ENCODE data around the gene EEA1. TPM values are rescaled to one million over a fixed set of nuclear protein-coding genes. Genes with fewer than 3 reads are reported as not detected.
A peak's percentile ranks its signal among the peaks of the same experiment; 100 is the strongest.

Gene EEA1
- total RNA-seq, 2 experiments from 2014 or later: 10.5 to 11.1 TPM

- TF ChIP-seq CTCF (IDR thresholded peaks at IDR 0.05): no peak
- Mint-ChIP-seq H3K27me3 (peaks cover 3% of the 10 kb centered on the region), H3K4me3 (no peak overlapping the region), H3K9me3 (no peaks in the 10 kb centered on the region), H3K4me1 (ENCODE audit: low read depth) (no peaks in the 10 kb centered on the region), H3K27ac (no peak overlapping the region), H3K36me3 (ENCODE audit: low read depth) (no peaks in the 10 kb centered on the region)
- CTCF ChIA-PET: interaction anchor here (1.6 kb wide), 1 partner anchor 9 kb away, joined by 5 read pairs; no protein-coding TSS in a partner anchor
- H3K36me3 ChIP-seq (ENCODE audit: insufficient read depth, low read length): no peaks in the 10 kb centered on the region
- DNase-seq: peak in 1 of 14 experiments; percentile 13
- H3K9me3 ChIP-seq (ENCODE audit: control insufficient read depth in 1 of 2, insufficient read depth in 1 of 2, low read length in 2 of 2): no peaks in the 10 kb centered on the region
- intact Hi-C loops (cut with DNase I, micrococcal nuclease): no loop called here
- no peaks in the 10 kb centered on the region for H3K4me1 ChIP-seq (ENCODE audit: insufficient read depth, low read length)
- POLR2A ChIA-PET: no interaction called here
- no peak overlapping the region for H3K4me3 ChIP-seq (ENCODE audit: low read length)
- no peak overlapping the region for H3K27ac ChIP-seq (ENCODE audit: low read depth in 1 of 2, low read length in 2 of 2)
- no peaks in the 10 kb centered on the region for H3K27me3 ChIP-seq (ENCODE audit: control insufficient read depth in 1 of 2, insufficient read depth in 2 of 2, low read length in 2 of 2)
- ATAC-seq (ENCODE audit: poor library complexity): no peak
Observed at GRCh38 chr12:92759634-92760268, 169.3 kb downstream of the EEA1 start.

- Histone ChIP-seq H3K27me3 (ENCODE audit: control insufficient read depth in 1 of 2, insufficient read depth in 2 of 2, low read length in 2 of 2) (no peaks in the 10 kb centered on the region), H3K27ac (ENCODE audit: low read depth in 1 of 2, low read length in 2 of 2) (no peak overlapping the region), H3K9me3 (ENCODE audit: control insufficient read depth in 1 of 2, insufficient read depth in 1 of 2, low read length in 2 of 2) (no peaks in the 10 kb centered on the region), H3K36me3 (ENCODE audit: insufficient read depth, low read length) (no peaks in the 10 kb centered on the region), H3K4me3 (ENCODE audit: low read length) (no peak overlapping the region), H3K4me1 (ENCODE audit: insufficient read depth, low read length) (no peaks in the 10 kb centered on the region)
- ATAC-seq (ENCODE audit: poor library complexity) (no peak), DNase-seq (peak in 1 of 14 experiments; percentile 30)
- Mint-ChIP-seq H3K4me1 (ENCODE audit: low read depth) (no peaks in the 10 kb centered on the region), H3K27me3 (peaks cover 3% of the 10 kb centered on the region), H3K36me3 (ENCODE audit: low read depth) (no peaks in the 10 kb centered on the region), H3K4me3 (no peak overlapping the region), H3K9me3 (no peaks in the 10 kb centered on the region), H3K27ac (no peak overlapping the region)
- intact Hi-C loops (cut with DNase I, micrococcal nuclease): no loop called here
- TF ChIP-seq CTCF (IDR thresholded peaks at IDR 0.05): no peak
- ChIA-PET CTCF (no interaction called here), POLR2A (no interaction called here)
Observed at GRCh38 chr12:92757597-92758121, 171.4 kb downstream of the EEA1 start.

- no peak overlapping the region for H3K27ac Mint-ChIP-seq
- H3K27me3 Mint-ChIP-seq: peaks cover 3% of the 10 kb centered on the region
- TF ChIP-seq CTCF (IDR thresholded peaks at IDR 0.05): no peak
- Histone ChIP-seq H3K36me3 (ENCODE audit: insufficient read depth, low read length) (no peaks in the 10 kb centered on the region), H3K4me1 (ENCODE audit: insufficient read depth, low read length) (no peaks in the 10 kb centered on the region), H3K27me3 (ENCODE audit: control insufficient read depth in 1 of 2, insufficient read depth in 2 of 2, low read length in 2 of 2) (no peaks in the 10 kb centered on the region), H3K4me3 (ENCODE audit: low read length) (no peak overlapping the region), H3K9me3 (ENCODE audit: control insufficient read depth in 1 of 2, insufficient read depth in 1 of 2, low read length in 2 of 2) (no peaks in the 10 kb centered on the region), H3K27ac (ENCODE audit: low read depth in 1 of 2, low read length in 2 of 2) (no peak overlapping the region)
- ChIA-PET POLR2A (no interaction called here), CTCF (no interaction called here)
- intact Hi-C loops (cut with DNase I, micrococcal nuclease): no loop called here
- H3K4me1 Mint-ChIP-seq (ENCODE audit: low read depth): no peaks in the 10 kb centered on the region
- peaks cover 2% of the 10 kb centered on the region for H3K9me3 Mint-ChIP-seq
- ATAC-seq (ENCODE audit: poor library complexity) (no peak), DNase-seq (no peak)
- H3K4me3 Mint-ChIP-seq: no peak overlapping the region
- H3K36me3 Mint-ChIP-seq (ENCODE audit: low read depth): no peaks in the 10 kb centered on the region
Observed at GRCh38 chr12:92756898-92757596, 172.0 kb downstream of the EEA1 start.
